GM19025 (cell line): Measurements from ENCODE around the gene SLC25A22.

Experiments
- ATAC-seq: cut with Tn5 transposase; IDR thresholded peaks from one replicate; pipeline ENCODE4 v1.9.1; 2021; ENCODE audit warnings: mild to moderate bottlenecking, low read depth, moderate library complexity; ENCODE audit not compliant: unreplicated experiment

Gene SLC25A22

GRCh38 chr11:824292-824880 lies 26.3 kb upstream of the SLC25A22 start:
- no peak for ATAC-seq

- no peak for ATAC-seq
Observed at GRCh38 chr11:823441-824291, 25.6 kb upstream of the SLC25A22 start.

- ATAC-seq: no peak
Observed at GRCh38 chr11:821512-822371, 23.7 kb upstream of the SLC25A22 start.

GRCh38 chr11:820655-821511 lies 22.8 kb upstream of the SLC25A22 start:
- ATAC-seq: no peak

GRCh38 chr11:819943-820649 lies 22.0 kb upstream of the SLC25A22 start:
- ATAC-seq: peak; percentile 52

GRCh38 chr11:819129-819931 lies 21.2 kb upstream of the SLC25A22 start:
- ATAC-seq: peak; percentile 65

- ATAC-seq: no peak
Observed at GRCh38 chr11:818396-819128, 20.5 kb upstream of the SLC25A22 start, which contains the start of gene PNPLA2. Gene PNPLA2, plus strand, starts transcription at chr11:818914. Its CDS starts 805 bp downstream, at chr11:819719.

GRCh38 chr11:816433-816779 lies 18.3 kb upstream of the SLC25A22 start:
- ATAC-seq: no peak

GRCh38 chr11:815675-816432 lies 17.8 kb upstream of the SLC25A22 start:
- no peak for ATAC-seq

GRCh38 chr11:813456-814096 lies 15.5 kb upstream of the SLC25A22 start:
- no peak for ATAC-seq

GRCh38 chr11:813072-813455 lies 15.0 kb upstream of the SLC25A22 start:
- ATAC-seq: no peak

- no peak for ATAC-seq
Observed at GRCh38 chr11:812390-812789, 14.3 kb upstream of the SLC25A22 start.

GRCh38 chr11:811446-812245 lies 13.6 kb upstream of the SLC25A22 start:
- ATAC-seq: no peak

- ATAC-seq: peak; percentile 6
Observed at GRCh38 chr11:810040-810567, 12.0 kb upstream of the SLC25A22 start.

- ATAC-seq: peak; percentile 66
Observed at GRCh38 chr11:809287-810039, 11.4 kb upstream of the SLC25A22 start, which contains the start of gene RPLP2. Gene RPLP2, plus strand, starts transcription at chr11:809967. Its CDS starts 268 bp downstream, at chr11:810235.
